H9 (cell line): ENCODE measurements around the gene WFIKKN1. TPM values are rescaled to one million over a fixed set of nuclear protein-coding genes. Genes with fewer than 3 reads are reported as not detected.

ENCODE experiments used
- DNase-seq: peaks from one replicate; pipeline ENCODE4 v3.0.0-alpha.2; 2017
- H2AFZ ChIP-seq: one replicate; pipeline ENCODE4 v1.6.1; 2013; ENCODE audit warnings: mild to moderate bottlenecking, low read length, control low read depth, moderate library complexity
- H2AK5ac ChIP-seq: 2 replicates; pipeline ENCODE4 v1.6.1; 2013; ENCODE audit warnings: low read length, control low read depth, mixed read lengths; ENCODE audit not compliant: insufficient read length
- H2BK120ac ChIP-seq: one replicate; pipeline ENCODE4 v1.6.1; 2013; ENCODE audit warnings: low read depth, mild to moderate bottlenecking, low read length, control low read depth, inconsistent platforms; ENCODE audit not compliant: poor library complexity, severe bottlenecking
- H2BK12ac ChIP-seq: 2 replicates; pipeline ENCODE4 v1.6.1; 2013; ENCODE audit warnings: low read length, control low read depth, mixed read lengths, low read depth; ENCODE audit not compliant: insufficient read length
- H2BK15ac ChIP-seq: 2 replicates; pipeline ENCODE4 v1.6.1; 2013; ENCODE audit warnings: low read depth, low read length, control low read depth
- H2BK20ac ChIP-seq: one replicate; pipeline ENCODE4 v1.6.1; 2013; ENCODE audit warnings: low read depth, mild to moderate bottlenecking, low read length, control low read depth, inconsistent platforms; ENCODE audit not compliant: poor library complexity, severe bottlenecking
- H2BK5ac ChIP-seq: 2 replicates; pipeline ENCODE4 v1.6.1; 2013; ENCODE audit warnings: low read length, control low read depth, mixed read lengths; ENCODE audit not compliant: insufficient read length
- H3K14ac ChIP-seq: 2 replicates; pipeline ENCODE4 v1.6.1; 2013; ENCODE audit warnings: low read length, control low read depth; ENCODE audit not compliant: insufficient read depth
- H3K18ac ChIP-seq: 2 replicates; pipeline ENCODE4 v1.6.1; 2013; ENCODE audit warnings: low read depth, mild to moderate bottlenecking, mixed read lengths, low read length, control low read depth; ENCODE audit not compliant: insufficient read length
- H3K23ac ChIP-seq: 2 replicates; pipeline ENCODE4 v1.6.1; 2013; ENCODE audit warnings: low read length, control low read depth, mixed read lengths, low read depth; ENCODE audit not compliant: insufficient read length
- H3K23me2 ChIP-seq: 2 replicates; pipeline ENCODE4 v1.6.1; 2013; ENCODE audit warnings: low read depth, mild to moderate bottlenecking, mixed read lengths, low read length, control low read depth; ENCODE audit not compliant: insufficient read length, poor library complexity, severe bottlenecking
- H3K27ac ChIP-seq: 2 replicates; pipeline ENCODE4 v1.5.1; 2013; ENCODE audit warnings: low read length, control low read depth, mixed read lengths, low read depth; ENCODE audit not compliant: insufficient read length
- H3K27me3 ChIP-seq: 2 replicates; pipeline ENCODE4 v1.6.1; 2013; ENCODE audit warnings: low read length, control low read depth, inconsistent platforms; ENCODE audit not compliant: insufficient read depth
- H3K4ac ChIP-seq: 2 replicates; pipeline ENCODE4 v1.6.1; 2013; ENCODE audit warnings: low read depth, mild to moderate bottlenecking, control low read depth, inconsistent platforms, low read length, moderate library complexity
- H3K4me1 ChIP-seq: 2 replicates; pipeline ENCODE4 v1.6.1; 2013; ENCODE audit warnings: low read length, control low read depth, inconsistent platforms; ENCODE audit not compliant: insufficient read depth
- H3K4me2 ChIP-seq: 2 replicates; pipeline ENCODE4 v1.6.1; 2013; ENCODE audit warnings: low read length, control low read depth, mixed read lengths; ENCODE audit not compliant: insufficient read length, insufficient read depth
- H3K56ac ChIP-seq: 2 replicates; pipeline ENCODE4 v1.6.1; 2013; ENCODE audit warnings: low read depth, mild to moderate bottlenecking, mixed read lengths, low read length, control low read depth; ENCODE audit not compliant: insufficient read length
- H3K79me1 ChIP-seq: 2 replicates; pipeline ENCODE4 v1.6.1; 2013; ENCODE audit warnings: low read depth, mild to moderate bottlenecking, moderate library complexity, low read length, control low read depth, inconsistent platforms; ENCODE audit not compliant: insufficient read depth, poor library complexity, severe bottlenecking
- H3K79me2 ChIP-seq: 2 replicates; pipeline ENCODE4 v1.6.1; 2013; ENCODE audit warnings: low read length, control low read depth, inconsistent platforms; ENCODE audit not compliant: insufficient read depth
- H3K9ac ChIP-seq: 2 replicates; pipeline ENCODE4 v1.6.1; 2013; ENCODE audit warnings: low read length, control low read depth, mixed read lengths; ENCODE audit not compliant: insufficient read length; ENCODE audit errors: extremely low read depth
- H3K9me3 ChIP-seq: one replicate; pipeline ENCODE4 v1.6.1; 2013; ENCODE audit warnings: low read depth, low read length, inconsistent platforms; ENCODE audit not compliant: control insufficient read depth
- H3T11ph ChIP-seq: one replicate; pipeline ENCODE4 v1.6.1; 2013; ENCODE audit warnings: mild to moderate bottlenecking, low read length, control low read depth, inconsistent platforms
- H4K20me1 ChIP-seq: one replicate; pipeline ENCODE4 v1.6.1; 2013; ENCODE audit not compliant: control insufficient read depth, insufficient read length, insufficient read depth
- H4K5ac ChIP-seq: 2 replicates; pipeline ENCODE4 v1.6.1; 2013; ENCODE audit warnings: low read depth, mild to moderate bottlenecking, mixed read lengths, low read length, control low read depth; ENCODE audit not compliant: insufficient read length
- H4K8ac ChIP-seq: replicated peaks from 2 replicates; pipeline ENCODE4 v1.6.1; 2013; ENCODE audit warnings: low read length, control low read depth, mixed read lengths, low read depth; ENCODE audit not compliant: insufficient read length
- H4K91ac ChIP-seq: 2 replicates; pipeline ENCODE4 v1.6.1; 2013; ENCODE audit warnings: low read depth, mild to moderate bottlenecking, moderate library complexity, mixed read lengths, low read length, control low read depth; ENCODE audit not compliant: insufficient read length
- H3K27ac Mint-ChIP-seq, 3 experiments: 2 replicates in 2 of 3; 3 replicates in 1 of 3; pipeline ENCODE4 v1.8.0; 2020 to 2021; ENCODE audit warnings: mixed read lengths in 3 of 3, mild to moderate bottlenecking in 1 of 3, moderate library complexity in 1 of 3
- H3K27me3 Mint-ChIP-seq: 2 replicates; pipeline ENCODE4 v1.8.0; 2021; ENCODE audit warnings: low read depth, mild to moderate bottlenecking, moderate library complexity, mixed read lengths
- H3K36me3 Mint-ChIP-seq, 3 experiments: 2 replicates in 2 of 3; 3 replicates in 1 of 3; pipeline ENCODE4 v1.8.0; 2020 to 2021; ENCODE audit warnings: low read depth in 3 of 3, mixed read lengths in 3 of 3; ENCODE audit not compliant: insufficient read depth in 1 of 3
- H3K4me1 Mint-ChIP-seq, 2 experiments: 2 replicates each; pipeline ENCODE4 v1.8.0; 2020; ENCODE audit warnings: mixed read lengths in 2 of 2
- H3K4me3 Mint-ChIP-seq, 2 experiments: 2 replicates in 1 of 2; 3 replicates in 1 of 2; pipeline ENCODE4 v1.8.0; 2020 to 2021; ENCODE audit warnings: mild to moderate bottlenecking in 2 of 2, mixed read lengths in 2 of 2, moderate library complexity in 1 of 2
- H3K9me3 Mint-ChIP-seq, 2 experiments: 2 replicates in 1 of 2; 3 replicates in 1 of 2; pipeline ENCODE4 v1.8.0; 2020; ENCODE audit warnings: mild to moderate bottlenecking in 2 of 2, mixed read lengths in 2 of 2, moderate library complexity in 1 of 2
- CTCF ChIP-seq: fragments of 200-600 bp; sonication (generic); conservative IDR thresholded peaks from 3 replicates; pipeline ENCODE4 v1.8.0; 2021; ENCODE audit warnings: antibody characterized with exemption, mild to moderate bottlenecking
- WGBS: extraction: QIAGEN DNeasy Blood & Tissue Kit; methylation state at CpG from one replicate; pipeline ENCODE4 v1.1.7; 2013; ENCODE audit warnings: missing lambda C conversion rate, low lambda C conversion rate, mixed read lengths; ENCODE audit not compliant: insufficient read length; ENCODE audit errors: extremely low coverage; 5-methylcytosine and 5-hydroxymethylcytosine counted together
- total RNA-seq: library from RNA; stranded (reverse); gene quantifications from 2 replicates; pipeline ENCODE4 v1.2.1, GENCODE V29; 2021

Gene WFIKKN1
- total RNA-seq, 1 experiment from 2014 or later: 8.3 TPM

GRCh38 chr16:666572-666971 is 35.8 kb downstream of the WFIKKN1 start:
- H3K56ac ChIP-seq: no peak overlapping the region
- H3K4me1 Mint-ChIP-seq: peaks cover 2% of the 10 kb centered on the region in 2 experiments; a peak in 3 of 4 replicates
- no peaks in the 10 kb centered on the region for H3K79me1 ChIP-seq
- DNase-seq: no peak
- H3K9ac ChIP-seq: no peak overlapping the region
- no peak overlapping the region for H2BK12ac ChIP-seq
- H3K27me3 ChIP-seq: no peaks in the 10 kb centered on the region
- no peak overlapping the region for H3K27ac Mint-ChIP-seq
- H3K4me2 ChIP-seq: no peak overlapping the region
- H4K5ac ChIP-seq: no peak overlapping the region
- H3K23me2 ChIP-seq: no peaks in the 10 kb centered on the region
- H3K27me3 Mint-ChIP-seq: no peaks in the 10 kb centered on the region
- H2BK5ac ChIP-seq: no peak overlapping the region
- H3K18ac ChIP-seq: no peak overlapping the region
- no peak for TF ChIP-seq CTCF
- no peak overlapping the region for H3K4me3 Mint-ChIP-seq
- no peak overlapping the region for H3K4ac ChIP-seq
- H3K36me3 Mint-ChIP-seq: peaks cover 8 to 28% (median 26%) of the 10 kb centered on the region in 3 experiments; a peak in 6 of 7 replicates
- H3T11ph ChIP-seq: no peak overlapping the region
- H3K79me2 ChIP-seq: no peaks in the 10 kb centered on the region; the same call in 1 of the 2 replicates
- H2BK15ac ChIP-seq: no peak overlapping the region
- no CpG with 5 or more reads among the region's 13 CpGs for WGBS
- no peak overlapping the region for H3K14ac ChIP-seq
- H3K9me3 ChIP-seq: no peaks in the 10 kb centered on the region
- H2AK5ac ChIP-seq: no peak overlapping the region
- H4K8ac ChIP-seq: no peak overlapping the region
- H2BK20ac ChIP-seq: no peak overlapping the region
- no peak overlapping the region for H4K91ac ChIP-seq
- no peak overlapping the region for H3K23ac ChIP-seq
- no peak overlapping the region for H2BK120ac ChIP-seq
- no peak overlapping the region for H2AFZ ChIP-seq
- no peaks in the 10 kb centered on the region for H3K4me1 ChIP-seq
- no peak overlapping the region for H3K27ac ChIP-seq
- H3K9me3 Mint-ChIP-seq: no peaks in the 10 kb centered on the region
- no peaks in the 10 kb centered on the region for H4K20me1 ChIP-seq
